Endodermal cell (in vitro differentiated cells): Measurements from ENCODE around the gene DGKB. TPM values are rescaled to one million over a fixed set of nuclear protein-coding genes. Genes with fewer than 3 reads are reported as not detected.

Source experiments
- DNase-seq: peaks from one replicate; pipeline ENCODE4 v3.0.0-alpha.2; 2017
- H3K27ac ChIP-seq: 2 replicates; pipeline ENCODE4 v1.5.1; 2013; ENCODE audit warnings: mild to moderate bottlenecking, low read depth, low read length, moderate library complexity
- H3K27me3 ChIP-seq: 2 replicates; pipeline ENCODE4 v1.6.1; 2013; ENCODE audit warnings: mild to moderate bottlenecking, low read length, moderate library complexity; ENCODE audit not compliant: insufficient read depth, control insufficient read depth, poor library complexity, severe bottlenecking
- H3K36me3 ChIP-seq: 2 replicates; pipeline ENCODE4 v1.7.0; 2013; ENCODE audit warnings: mild to moderate bottlenecking, low read length, moderate library complexity; ENCODE audit not compliant: control insufficient read depth, insufficient read depth
- H3K4me1 ChIP-seq: one replicate; pipeline ENCODE4 v1.7.0; 2013; ENCODE audit warnings: low read length; ENCODE audit not compliant: control insufficient read depth, insufficient read depth
- H3K4me3 ChIP-seq: 2 replicates; pipeline ENCODE4 v1.5.1; 2013; ENCODE audit warnings: mild to moderate bottlenecking, low read length, moderate library complexity
- H3K9ac ChIP-seq: 2 replicates; pipeline ENCODE4 v1.6.1; 2013; ENCODE audit warnings: mild to moderate bottlenecking, low read length, moderate library complexity; ENCODE audit not compliant: poor library complexity, severe bottlenecking; ENCODE audit errors: extremely low read depth
- H3K9me3 ChIP-seq: 2 replicates; pipeline ENCODE4 v1.6.1; 2013; ENCODE audit warnings: mild to moderate bottlenecking, low read length, moderate library complexity; ENCODE audit not compliant: control insufficient read depth
- H3K27ac Mint-ChIP-seq: 2 replicates; pipeline ENCODE4 v1.8.0; 2020; ENCODE audit warnings: mixed read lengths
- H3K27me3 Mint-ChIP-seq: 2 replicates; pipeline ENCODE4 v1.8.0; 2021; ENCODE audit warnings: mild to moderate bottlenecking, mixed read lengths; ENCODE audit not compliant: insufficient read depth
- H3K36me3 Mint-ChIP-seq: 2 replicates; pipeline ENCODE4 v1.8.0; 2020; ENCODE audit warnings: low read depth, mixed read lengths
- H3K4me1 Mint-ChIP-seq: 2 replicates; pipeline ENCODE4 v1.8.0; 2020; ENCODE audit warnings: mixed read lengths
- H3K4me3 Mint-ChIP-seq: 2 replicates; pipeline ENCODE4 v1.8.0; 2020; ENCODE audit warnings: mild to moderate bottlenecking, moderate library complexity, mixed read lengths
- H3K9me3 Mint-ChIP-seq: 2 replicates; pipeline ENCODE4 v1.8.0; 2020; ENCODE audit warnings: mild to moderate bottlenecking, mixed read lengths
- WGBS, 2 experiments: methylation state at CpG; one replicate each; pipeline versions ENCODE4 v1.1.5 to v1.1.7; 2013; ENCODE audit warnings: missing lambda C conversion rate in 2 of 2, mixed read lengths in 1 of 2; ENCODE audit not compliant: insufficient coverage in 1 of 2, insufficient read length in 1 of 2; 5-methylcytosine and 5-hydroxymethylcytosine counted together
- total RNA-seq, 2 donors: library from RNA; stranded (reverse); fragmentation: NEBNext Ultra II Directional in 1 of 2; extraction: Animal tissue kit (Norgen Biotek cat#: 25700) in 1 of 2; gene quantifications; 2 replicates in 1 of 2; 3 replicates in 1 of 2; pipeline ENCODE4 v1.2.1, GENCODE V29; 2021
- TF ChIP-seq, protein P1 (sequence below): fragments of 200-600 bp; sonication (generic); conservative IDR thresholded peaks from 2 replicates; pipeline ENCODE4 v1.5.0; 2021; ENCODE audit warnings: antibody characterized with exemption, mild to moderate bottlenecking

Gene DGKB
- total RNA-seq, 2 donors from 2014 or later: 5.1 to 5.2 TPM

DNA sequence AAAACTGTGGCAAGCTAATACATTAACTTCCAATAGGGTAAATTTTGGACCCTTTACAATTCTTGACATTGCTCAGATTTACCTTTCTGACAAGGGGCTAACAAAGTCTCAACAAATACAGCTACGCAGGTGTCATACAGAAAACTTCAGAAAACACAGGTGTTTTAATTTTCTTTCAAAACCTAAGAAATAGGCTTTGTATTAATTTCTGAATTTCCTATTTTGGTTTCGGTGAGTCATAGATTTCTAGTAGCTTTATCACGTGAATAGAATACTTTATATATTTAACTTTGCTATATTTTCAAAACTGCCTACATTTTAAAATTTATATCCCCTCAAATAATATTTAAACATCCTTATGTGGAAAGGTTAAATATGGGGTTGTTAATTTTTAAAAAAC is 215.3 kb downstream of the DGKB start:
- H3K9ac ChIP-seq: no peak overlapping the region
- Mint-ChIP-seq H3K36me3 (no peaks in the 10 kb centered on the region), H3K27me3 (no peaks in the 10 kb centered on the region), H3K4me1 (no peaks in the 10 kb centered on the region), H3K9me3 (no peaks in the 10 kb centered on the region), H3K4me3 (no peak overlapping the region), H3K27ac (no peak overlapping the region)
- H3K4me3 ChIP-seq: no peak overlapping the region
- no peak overlapping the region for H3K27ac ChIP-seq
- H3K9me3 ChIP-seq: no peaks in the 10 kb centered on the region
- H3K4me1 ChIP-seq: no peaks in the 10 kb centered on the region
- no peak for DNase-seq
- no peaks in the 10 kb centered on the region for H3K27me3 ChIP-seq
- TF ChIP-seq, protein P1, sequence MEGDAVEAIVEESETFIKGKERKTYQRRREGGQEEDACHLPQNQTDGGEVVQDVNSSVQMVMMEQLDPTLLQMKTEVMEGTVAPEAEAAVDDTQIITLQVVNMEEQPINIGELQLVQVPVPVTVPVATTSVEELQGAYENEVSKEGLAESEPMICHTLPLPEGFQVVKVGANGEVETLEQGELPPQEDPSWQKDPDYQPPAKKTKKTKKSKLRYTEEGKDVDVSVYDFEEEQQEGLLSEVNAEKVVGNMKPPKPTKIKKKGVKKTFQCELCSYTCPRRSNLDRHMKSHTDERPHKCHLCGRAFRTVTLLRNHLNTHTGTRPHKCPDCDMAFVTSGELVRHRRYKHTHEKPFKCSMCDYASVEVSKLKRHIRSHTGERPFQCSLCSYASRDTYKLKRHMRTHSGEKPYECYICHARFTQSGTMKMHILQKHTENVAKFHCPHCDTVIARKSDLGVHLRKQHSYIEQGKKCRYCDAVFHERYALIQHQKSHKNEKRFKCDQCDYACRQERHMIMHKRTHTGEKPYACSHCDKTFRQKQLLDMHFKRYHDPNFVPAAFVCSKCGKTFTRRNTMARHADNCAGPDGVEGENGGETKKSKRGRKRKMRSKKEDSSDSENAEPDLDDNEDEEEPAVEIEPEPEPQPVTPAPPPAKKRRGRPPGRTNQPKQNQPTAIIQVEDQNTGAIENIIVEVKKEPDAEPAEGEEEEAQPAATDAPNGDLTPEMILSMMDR: no peak
- no peaks in the 10 kb centered on the region for H3K36me3 ChIP-seq
- WGBS, 2 experiments: 97 to 100% methylated on average over 1 of the region's 3 CpGs

DNA sequence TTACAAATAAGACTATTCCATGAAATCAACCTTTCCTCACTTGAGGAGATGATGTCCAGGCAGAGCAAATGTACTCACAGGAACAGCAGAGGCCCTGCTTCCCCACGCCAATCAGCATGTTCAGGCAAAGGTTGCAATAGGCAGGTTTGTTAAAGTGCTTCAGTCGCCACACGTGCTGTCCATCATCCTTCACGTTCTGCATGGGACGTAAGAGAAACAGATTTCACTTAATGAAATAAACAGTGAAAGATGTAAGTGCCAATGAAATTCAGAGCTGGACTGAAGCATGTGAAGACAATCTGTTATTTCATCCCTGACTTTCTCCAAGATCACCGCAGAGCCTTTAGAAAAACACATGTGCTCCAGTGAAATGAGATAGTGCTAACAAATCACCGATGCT is 217.4 kb downstream of the DGKB start:
- Mint-ChIP-seq H3K4me3 (no peak overlapping the region), H3K27me3 (no peaks in the 10 kb centered on the region), H3K9me3 (no peaks in the 10 kb centered on the region), H3K27ac (no peak overlapping the region), H3K36me3 (no peaks in the 10 kb centered on the region), H3K4me1 (peaks cover 11% of the 10 kb centered on the region)
- Histone ChIP-seq H3K27me3 (no peaks in the 10 kb centered on the region), H3K36me3 (no peaks in the 10 kb centered on the region), H3K9ac (no peak overlapping the region), H3K4me3 (no peak overlapping the region), H3K27ac (no peak overlapping the region), H3K4me1 (no peaks in the 10 kb centered on the region), H3K9me3 (no peaks in the 10 kb centered on the region)
- TF ChIP-seq, protein P1: no peak
- WGBS, 2 experiments: 92 to 100% methylated on average over 4 to 7 of the region's 7 CpGs
- no peak for DNase-seq

DNA sequence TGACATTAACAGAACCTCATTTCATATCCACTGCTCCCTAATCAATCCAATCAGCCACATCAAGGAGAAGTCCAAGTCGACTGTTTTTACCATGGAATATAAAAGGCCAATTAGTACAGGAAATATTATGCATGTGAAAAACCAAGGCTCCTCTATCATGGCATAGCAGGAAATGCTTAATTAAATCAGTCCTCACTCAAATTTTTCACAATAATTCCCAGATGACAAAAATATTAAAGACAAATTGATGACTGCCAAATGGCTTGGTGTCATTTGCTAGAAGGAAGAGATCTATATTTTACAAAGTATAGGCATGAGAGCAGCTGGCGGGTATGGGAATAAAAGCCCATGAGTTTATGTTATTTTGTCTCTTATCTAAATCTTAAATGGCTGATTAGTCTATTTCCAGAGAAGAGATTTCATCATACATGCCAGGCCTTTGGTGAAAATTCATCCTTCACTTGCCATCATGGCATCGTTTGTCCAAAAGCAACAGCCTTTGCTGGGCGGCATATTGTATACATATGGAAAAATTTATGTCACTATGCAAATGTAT is 219.6 kb downstream of the DGKB start:
- no peaks in the 10 kb centered on the region for H3K36me3 ChIP-seq
- WGBS, 2 experiments: 100% methylated on average over 3 of the region's 4 CpGs; no CpG with 5 or more reads in 1 of the 2 experiments
- Mint-ChIP-seq H3K4me1 (peaks cover 19% of the 10 kb centered on the region), H3K36me3 (no peaks in the 10 kb centered on the region), H3K27me3 (no peaks in the 10 kb centered on the region), H3K9me3 (no peaks in the 10 kb centered on the region), H3K4me3 (no peak overlapping the region), H3K27ac (no peak overlapping the region)
- TF ChIP-seq, protein P1: no peak
- no peaks in the 10 kb centered on the region for H3K4me1 ChIP-seq
- DNase-seq: no peak
- H3K27me3 ChIP-seq: no peaks in the 10 kb centered on the region
- no peak overlapping the region for H3K4me3 ChIP-seq
- no peak overlapping the region for H3K9ac ChIP-seq
- H3K9me3 ChIP-seq: no peaks in the 10 kb centered on the region
- H3K27ac ChIP-seq: no peak overlapping the region
